Karpas-422 (cell line): ENCODE measurements around the gene VTN. TPM values are rescaled to one million over a fixed set of nuclear protein-coding genes. Genes with fewer than 3 reads are reported as not detected.

Experiments used
- DNase-seq: peaks from one replicate; pipeline ENCODE4 v3.0.0-alpha.2; 2015
- H2AFZ ChIP-seq: fragments of 200-600 bp; sonication (generic); 2 replicates; pipeline ENCODE4 v1.6.1; 2014; ENCODE audit warnings: antibody characterized with exemption, low read length, mixed read lengths
- H3K27ac ChIP-seq: fragments of 200-600 bp; sonication (generic); 2 replicates; pipeline ENCODE4 v1.5.1; 2014; ENCODE audit warnings: mild to moderate bottlenecking, low read length, moderate library complexity
- H3K27me3 ChIP-seq: fragments of 200-600 bp; sonication (generic); 2 replicates; pipeline ENCODE4 v1.6.1; 2014; ENCODE audit warnings: low read length, mixed read lengths
- H3K36me3 ChIP-seq: fragments of 200-600 bp; sonication (generic); 2 replicates; pipeline ENCODE4 v1.6.1; 2014; ENCODE audit warnings: low read length, mixed read lengths; ENCODE audit not compliant: insufficient read depth
- H3K4me1 ChIP-seq: fragments of 200-600 bp; sonication (generic); 2 replicates; pipeline ENCODE4 v1.6.1; 2014; ENCODE audit warnings: mild to moderate bottlenecking, low read length, mixed read lengths
- H3K4me2 ChIP-seq: fragments of 200-600 bp; sonication (generic); 2 replicates; pipeline ENCODE4 v1.6.1; 2014; ENCODE audit warnings: low read length, low read depth, mild to moderate bottlenecking; ENCODE audit not compliant: poor library complexity, severe bottlenecking
- H3K4me3 ChIP-seq: fragments of 200-600 bp; sonication (generic); 2 replicates; pipeline ENCODE4 v1.5.1; 2014; ENCODE audit warnings: mild to moderate bottlenecking, antibody characterized with exemption, low read length, mixed read lengths
- H3K79me2 ChIP-seq: fragments of 200-600 bp; sonication (generic); 2 replicates; pipeline ENCODE4 v1.6.1; 2014; ENCODE audit warnings: mild to moderate bottlenecking, low read length, mixed read lengths
- H3K9ac ChIP-seq: fragments of 200-600 bp; sonication (generic); 2 replicates; pipeline ENCODE4 v1.6.0; 2014; ENCODE audit warnings: low read length
- H3K9me2 ChIP-seq: fragments of 200-600 bp; sonication (generic), shearing (Covaris generic); replicated peaks from 2 replicates; pipeline ENCODE4 v1.6.0; 2014; ENCODE audit warnings: mild to moderate bottlenecking, low read length, moderate library complexity; ENCODE audit not compliant: insufficient read depth
- H3K9me3 ChIP-seq: fragments of 300-700, 200-600 bp; sonication (generic); 2 replicates; pipeline ENCODE4 v1.6.1; 2014; ENCODE audit warnings: low read length, mixed read lengths
- H4K20me1 ChIP-seq: fragments of 200-600 bp; sonication (generic); 2 replicates; pipeline ENCODE4 v1.6.1; 2014; ENCODE audit warnings: mild to moderate bottlenecking, antibody characterized with exemption, low read length, low read depth; ENCODE audit not compliant: insufficient read depth
- total RNA-seq: library from RNA; depleted of rRNA; stranded (reverse); fragments of >200 nt; shearing (Covaris generic); gene quantifications from 2 replicates; pipeline ENCODE4 v1.2.3, GENCODE V29; 2014; ENCODE audit warnings: low replicate concordance

Gene VTN
- total RNA-seq, 1 experiment from 2014 or later, result 4.2 TPM

GRCh38 chr17:28370744-28371103 is 617 bp upstream of the VTN start:
- Histone ChIP-seq H4K20me1 (peaks cover 14% of the 10 kb centered on the region), H3K27ac (peak overlapping the region; percentile 67), H3K36me3 (no peaks in the 10 kb centered on the region), H3K27me3 (no peaks in the 10 kb centered on the region), H3K4me1 (peaks cover 17% of the 10 kb centered on the region), H3K9me2 (no peaks in the 10 kb centered on the region), H3K4me3 (peak overlapping the region; percentile 89), H3K79me2 (peaks cover 37% of the 10 kb centered on the region), H3K4me2 (peak overlapping the region; percentile 69), H3K9ac (peak overlapping the region; percentile 50), H2AFZ (peak overlapping the region; percentile 41; the same call in 1 of the 2 replicates), H3K9me3 (no peaks in the 10 kb centered on the region)
- no peak for DNase-seq

GRCh38 chr17:28369684-28370034 is 448 bp downstream of the VTN start:
- Histone ChIP-seq H3K27ac (no peak overlapping the region), H3K9me2 (no peaks in the 10 kb centered on the region), H4K20me1 (peaks cover 14% of the 10 kb centered on the region), H3K36me3 (no peaks in the 10 kb centered on the region), H3K9ac (no peak overlapping the region), H2AFZ (no peak overlapping the region), H3K4me2 (no peak overlapping the region), H3K79me2 (peaks cover 30% of the 10 kb centered on the region), H3K27me3 (no peaks in the 10 kb centered on the region), H3K4me1 (peaks cover 17% of the 10 kb centered on the region), H3K4me3 (no peak overlapping the region), H3K9me3 (no peaks in the 10 kb centered on the region)
- peak; percentile 55 for DNase-seq

- Histone ChIP-seq H3K36me3 (no peaks in the 10 kb centered on the region), H3K9ac (no peak overlapping the region), H3K9me3 (no peaks in the 10 kb centered on the region), H4K20me1 (peaks cover 14% of the 10 kb centered on the region), H3K27ac (no peak overlapping the region), H2AFZ (no peak overlapping the region), H3K9me2 (no peaks in the 10 kb centered on the region), H3K79me2 (peaks cover 24% of the 10 kb centered on the region), H3K4me3 (no peak overlapping the region), H3K4me2 (no peak overlapping the region), H3K4me1 (peaks cover 17% of the 10 kb centered on the region), H3K27me3 (no peaks in the 10 kb centered on the region)
- no peak for DNase-seq
Measured at GRCh38 chr17:28368915-28369683, 1.0 kb downstream of the VTN start.

- H2AFZ ChIP-seq, result no peak overlapping the region
- H3K4me1 ChIP-seq, result peaks cover 13% of the 10 kb centered on the region
- no peak for DNase-seq
- peaks cover 17% of the 10 kb centered on the region for H3K79me2 ChIP-seq
- H3K27ac ChIP-seq, result no peak overlapping the region
- no peaks in the 10 kb centered on the region for H3K9me3 ChIP-seq
- H3K27me3 ChIP-seq, result no peaks in the 10 kb centered on the region
- H3K9ac ChIP-seq, result no peak overlapping the region
- no peak overlapping the region for H3K4me2 ChIP-seq
- no peaks in the 10 kb centered on the region for H3K9me2 ChIP-seq
- peaks cover 10% of the 10 kb centered on the region for H4K20me1 ChIP-seq
- no peaks in the 10 kb centered on the region; the same call in 1 of the 2 replicates for H3K36me3 ChIP-seq
- H3K4me3 ChIP-seq, result no peak overlapping the region
Measured at GRCh38 chr17:28368306-28368831, 1.7 kb downstream of the VTN start.

- no peaks in the 10 kb centered on the region for H3K27me3 ChIP-seq
- H4K20me1 ChIP-seq, result peaks cover 4% of the 10 kb centered on the region
- no peak overlapping the region for H3K27ac ChIP-seq
- H3K4me3 ChIP-seq, result no peak overlapping the region
- H3K4me1 ChIP-seq, result peaks cover 8% of the 10 kb centered on the region
- H3K36me3 ChIP-seq, result no peaks in the 10 kb centered on the region; the same call in 1 of the 2 replicates
- no peak overlapping the region for H2AFZ ChIP-seq
- H3K9ac ChIP-seq, result no peak overlapping the region
- H3K9me2 ChIP-seq, result no peaks in the 10 kb centered on the region
- peaks cover 11% of the 10 kb centered on the region for H3K79me2 ChIP-seq
- no peaks in the 10 kb centered on the region for H3K9me3 ChIP-seq
- H3K4me2 ChIP-seq, result no peak overlapping the region
- DNase-seq, result no peak
Measured at GRCh38 chr17:28367641-28368305, 2.3 kb downstream of the VTN start.

GRCh38 chr17:28366605-28367004 is 3.5 kb downstream of the VTN start:
- Histone ChIP-seq H3K79me2 (no peaks in the 10 kb centered on the region), H3K9me3 (no peaks in the 10 kb centered on the region), H3K36me3 (peaks cover 4% of the 10 kb centered on the region), H3K27ac (no peak overlapping the region), H3K9ac (no peak overlapping the region), H3K4me1 (peaks cover 8% of the 10 kb centered on the region), H4K20me1 (no peaks in the 10 kb centered on the region), H3K27me3 (no peaks in the 10 kb centered on the region), H3K4me3 (no peak overlapping the region), H2AFZ (no peak overlapping the region), H3K4me2 (no peak overlapping the region), H3K9me2 (no peaks in the 10 kb centered on the region)
- peak; percentile 62 for DNase-seq

GRCh38 chr17:28365487-28365886 is 4.6 kb downstream of the VTN start:
- Histone ChIP-seq H3K9ac (no peak overlapping the region), H3K4me3 (no peak overlapping the region), H3K27me3 (no peaks in the 10 kb centered on the region), H3K9me2 (no peaks in the 10 kb centered on the region), H3K36me3 (peaks cover 12% of the 10 kb centered on the region), H3K27ac (no peak overlapping the region), H3K79me2 (no peaks in the 10 kb centered on the region), H3K9me3 (no peaks in the 10 kb centered on the region), H3K4me2 (no peak overlapping the region), H4K20me1 (no peaks in the 10 kb centered on the region), H2AFZ (no peak overlapping the region), H3K4me1 (peaks cover under 1% of the 10 kb centered on the region; the same call in 1 of the 2 replicates)
- DNase-seq, result no peak

GRCh38 chr17:28364665-28365363 is 5.3 kb downstream of the VTN start, which contains the start of gene SEBOX:
Gene SEBOX (minus strand): TSS chr17:28365199. CDS start chr17:28365151, 48 bp downstream.
- Histone ChIP-seq H2AFZ (no peak within 1 kb of the TSS), H3K9me3 (no peaks in the 10 kb centered on the region), H3K9me2 (no peaks in the 10 kb centered on the region), H3K36me3 (peaks cover 17% of the 10 kb centered on the region), H3K27me3 (no peaks in the 10 kb centered on the region), H3K27ac (no peak within 1 kb of the TSS), H3K4me2 (no peak within 1 kb of the TSS), H3K4me1 (no peaks in the 10 kb centered on the region), H3K79me2 (no peaks in the 10 kb centered on the region), H4K20me1 (no peaks in the 10 kb centered on the region), H3K9ac (no peak within 1 kb of the TSS), H3K4me3 (no peak within 1 kb of the TSS)
- no peak for DNase-seq
